Measurements from ENCODE around the gene ZACN. TPM values are rescaled to one million over a fixed set of nuclear protein-coding genes. Genes with fewer than 3 reads are reported as not detected.

ZACN gene
- polyA plus RNA-seq, 2 of the 4 experiments (the other 2 are of a cell fraction): 0.12 to 0.30 TPM

GRCh38 chr17:76034428-76035350 lies 44.3 kb upstream of the ZACN start:
- 90% methylated on average over 13 of the region's 13 CpGs for WGBS (ENCODE audit: missing lambda C conversion rate)
- POLR2A ChIA-PET: interaction anchor here (1.9 kb wide), 1 partner anchor 38 kb away, joined by 4 read pairs; the partner anchor contains the start of gene SRP68
- no peak for DNase-seq (ENCODE audit: low read depth in 1 of 2, low spot score in 1 of 2)
- TF ChIP-seq RCOR1 (IDR thresholded peaks at IDR 0.05; ENCODE audit: low read depth, low read length) (no peak), MAZ (IDR thresholded peaks at IDR 0.05; ENCODE audit: borderline replicate concordance, low read depth, low read length) (no peak), SMC3 (IDR thresholded peaks at IDR 0.05) (no peak), REST (IDR thresholded peaks at IDR 0.05) (no peak), KDM5A (IDR thresholded peaks at IDR 0.05) (no peak), TFCP2L1 (CRISPR knock-in tag; IDR thresholded peaks at IDR 0.05) (no peak), PHF8 (IDR thresholded peaks at IDR 0.05; ENCODE audit: borderline replicate concordance, low read depth) (no peak), CBX2 (IDR thresholded peaks at IDR 0.05; ENCODE audit: borderline replicate concordance, low read depth) (no peak), JUN (IDR thresholded peaks at IDR 0.05) (no peak), CHD4 (IDR thresholded peaks at IDR 0.05; ENCODE audit: borderline replicate concordance) (no peak), ELK1 (IDR thresholded peaks at IDR 0.05; ENCODE audit: low read depth, low read length) (no peak), FOSL2 (IDR thresholded peaks at IDR 0.05) (no peak), FOSL2 (CRISPR knock-in tag; IDR thresholded peaks at IDR 0.05) (no peak), GATA3 (IDR thresholded peaks at IDR 0.05; ENCODE audit: borderline replicate concordance) (no peak), SREBF2 (IDR thresholded peaks at IDR 0.05) (no peak), ZFP36 (IDR thresholded peaks at IDR 0.05; ENCODE audit: borderline replicate concordance, partially characterized antibody) (no peak)
- no peak for ATAC-seq
- Histone ChIP-seq H3K4me1 (peaks cover 1% of the 10 kb centered on the region), H3K27ac (no peak overlapping the region), H3K4me2 (no peak overlapping the region), H3K4me3 (no peak overlapping the region), H3K9me3 (no peaks in the 10 kb centered on the region)
- CTCF ChIA-PET: interaction anchor here (1.0 to 23.8 kb wide), 6 partner anchors 11 to 363 kb away, joined by 3 to 357 read pairs (median 4); no protein-coding TSS in a partner anchor
- FAIRE-seq: peak; percentile 81

- POLR2A ChIA-PET: interaction anchor here (1.4 kb wide), 1 partner anchor 36 kb away, joined by 3 read pairs; the partner anchor contains the start of gene SRP68
These were observed 42.3 kb upstream of the ZACN start for GRCh38 chr17:76036497-76037261.

More at GRCh38 chr17:76036497-76037261, 42.3 kb upstream of the ZACN start:
- 88% methylated on average over 22 of the region's 22 CpGs for WGBS (ENCODE audit: missing lambda C conversion rate)
- Histone ChIP-seq H3K9me3 (no peaks in the 10 kb centered on the region), H3K4me2 (no peak overlapping the region), H3K27ac (no peak overlapping the region), H3K4me3 (no peak overlapping the region), H3K4me1 (no peaks in the 10 kb centered on the region)
- ATAC-seq (no peak), FAIRE-seq (no peak), DNase-seq (ENCODE audit: low read depth in 1 of 2, low spot score in 1 of 2) (no peak)
- CTCF ChIA-PET: interaction anchor here (0.9 to 23.8 kb wide), 6 partner anchors 24 to 361 kb away, joined by 3 to 357 read pairs (median 4); partner anchors contain the start of gene GALR2
- TF ChIP-seq CEBPB (IDR thresholded peaks at IDR 0.05) (no peak), POLR2A (IDR thresholded peaks at IDR 0.05; ENCODE audit: low read length) (peak; percentile 8; the same call in 1 of the 2 replicates)
